Measurements from ENCODE around the gene TMEM183A.

Gene TMEM183A

GRCh38 chr1:203048086-203048485, 40.9 kb downstream of the TMEM183A start:
- no peak for FAIRE-seq
- no peak for TF ChIP-seq CTCF (IDR thresholded peaks at IDR 0.05; ENCODE audit: insufficient read depth, missing control alignments)
- DNase-seq (ENCODE audit: insufficient read length, low spot score) = no peak

GRCh38 chr1:203048555-203049051, 41.4 kb downstream of the TMEM183A start:
- no peak for TF ChIP-seq CTCF (IDR thresholded peaks at IDR 0.05; ENCODE audit: insufficient read depth, missing control alignments)
- FAIRE-seq (no peak), DNase-seq (ENCODE audit: insufficient read length, low spot score) (no peak)

- DNase-seq (ENCODE audit: insufficient read length, low spot score) (no peak), FAIRE-seq (no peak)
- TF ChIP-seq CTCF (IDR thresholded peaks at IDR 0.05; ENCODE audit: insufficient read depth, missing control alignments) = no peak
Observed at GRCh38 chr1:203049077-203049476, 41.9 kb downstream of the TMEM183A start.

- TF ChIP-seq CTCF (IDR thresholded peaks at IDR 0.05; ENCODE audit: insufficient read depth, missing control alignments) = no peak
- FAIRE-seq (no peak), DNase-seq (ENCODE audit: insufficient read length, low spot score) (no peak)
Observed at GRCh38 chr1:203049576-203050180, 42.5 kb downstream of the TMEM183A start.

GRCh38 chr1:203050826-203051225, 43.7 kb downstream of the TMEM183A start:
- FAIRE-seq = no peak

GRCh38 chr1:203051841-203052324, 44.7 kb downstream of the TMEM183A start:
- TF ChIP-seq CTCF (IDR thresholded peaks at IDR 0.05; ENCODE audit: insufficient read depth, missing control alignments) = no peak
- DNase-seq (ENCODE audit: insufficient read length, low spot score) = no peak
- no peak for FAIRE-seq

More at GRCh38 chr1:203050826-203051225, 43.7 kb downstream of the TMEM183A start:
- no peak for DNase-seq (ENCODE audit: insufficient read length, low spot score)
- TF ChIP-seq CTCF (IDR thresholded peaks at IDR 0.05; ENCODE audit: insufficient read depth, missing control alignments) = no peak

GRCh38 chr1:203052601-203053000, 45.4 kb downstream of the TMEM183A start:
- FAIRE-seq = no peak
- no peak for DNase-seq (ENCODE audit: insufficient read length, low spot score)
- no peak for TF ChIP-seq CTCF (IDR thresholded peaks at IDR 0.05; ENCODE audit: insufficient read depth, missing control alignments)
